Transverse colon (tissue), 4 donors: ENCODE measurements around the gene CCBE1.
"Not testable (repeated sequence)": the region's sequence is repeated elsewhere in the genome, so short reads cannot be mapped to it uniquely, and the experiment has no call there.

Source experiments
- POLR2A ChIP-seq: fragments of 450-650 bp; IDR thresholded peaks from one replicate; pipeline ENCODE4 v1.6.1; 2016; ENCODE audit warnings: antibody characterized with exemption, mild to moderate bottlenecking, moderate library complexity
- POLR2AphosphoS5 ChIP-seq, 3 donors: sonication (generic); formaldehyde crosslinking; IDR thresholded peaks; one replicate each; pipeline ENCODE4 v1.6.1; 2016; ENCODE audit warnings: antibody characterized with exemption in 3 of 3
- TF ChIP-seq, protein P1 (sequence below), 5 experiments: fragments of 200-600 bp in 3 of 5; fragments of 450-650 bp in 2 of 5; sonication (generic) in 3 of 5; IDR thresholded peaks; 1 replicate in 2 of 5; 2 replicates in 3 of 5; pipeline ENCODE4 v1.5.1; 2016 to 2017; ENCODE audit warnings: antibody characterized with exemption in 5 of 5, inconsistent platforms in 3 of 5, mild to moderate bottlenecking in 2 of 5, moderate library complexity in 1 of 5

DNA sequence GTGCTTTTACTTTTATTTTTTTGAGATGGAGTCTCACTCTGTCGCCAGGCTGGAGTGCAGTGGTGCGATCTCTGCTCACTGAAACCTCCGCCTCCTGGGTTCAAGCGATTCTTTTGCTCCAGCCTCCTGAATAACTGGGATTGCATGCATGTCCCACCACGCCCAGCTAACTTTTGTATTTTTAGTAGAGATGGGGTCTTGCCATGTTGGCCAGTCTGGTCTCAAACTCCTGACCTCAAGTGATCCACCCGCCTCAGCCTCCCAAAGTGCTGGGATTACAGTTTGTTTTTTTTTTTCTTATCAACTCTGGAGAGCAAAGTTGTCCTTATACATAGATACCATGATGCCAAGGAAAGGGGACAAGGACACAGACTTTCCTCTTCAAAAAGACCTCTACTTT, 181.3 kb downstream of the CCBE1 start:
- TF ChIP-seq, protein P1, sequence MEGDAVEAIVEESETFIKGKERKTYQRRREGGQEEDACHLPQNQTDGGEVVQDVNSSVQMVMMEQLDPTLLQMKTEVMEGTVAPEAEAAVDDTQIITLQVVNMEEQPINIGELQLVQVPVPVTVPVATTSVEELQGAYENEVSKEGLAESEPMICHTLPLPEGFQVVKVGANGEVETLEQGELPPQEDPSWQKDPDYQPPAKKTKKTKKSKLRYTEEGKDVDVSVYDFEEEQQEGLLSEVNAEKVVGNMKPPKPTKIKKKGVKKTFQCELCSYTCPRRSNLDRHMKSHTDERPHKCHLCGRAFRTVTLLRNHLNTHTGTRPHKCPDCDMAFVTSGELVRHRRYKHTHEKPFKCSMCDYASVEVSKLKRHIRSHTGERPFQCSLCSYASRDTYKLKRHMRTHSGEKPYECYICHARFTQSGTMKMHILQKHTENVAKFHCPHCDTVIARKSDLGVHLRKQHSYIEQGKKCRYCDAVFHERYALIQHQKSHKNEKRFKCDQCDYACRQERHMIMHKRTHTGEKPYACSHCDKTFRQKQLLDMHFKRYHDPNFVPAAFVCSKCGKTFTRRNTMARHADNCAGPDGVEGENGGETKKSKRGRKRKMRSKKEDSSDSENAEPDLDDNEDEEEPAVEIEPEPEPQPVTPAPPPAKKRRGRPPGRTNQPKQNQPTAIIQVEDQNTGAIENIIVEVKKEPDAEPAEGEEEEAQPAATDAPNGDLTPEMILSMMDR (IDR thresholded peaks at IDR 0.05), result not testable (repeated sequence)
- TF ChIP-seq POLR2A; POLR2AphosphoS5 (IDR thresholded peaks at IDR 0.05): not testable (repeated sequence)
